Smooth muscle cell (in vitro differentiated cells): ENCODE data around the gene GALNT17. TPM values are rescaled to one million over a fixed set of nuclear protein-coding genes. Genes with fewer than 3 reads are reported as not detected.

Experiments
- DNase-seq: peaks from one replicate; lab custom pipeline; 2025; ENCODE audit not compliant: unreplicated experiment; lab: John Stamatoyannopoulos, UW
- H2AFZ ChIP-seq: fragments of 200-600 bp; sonication (generic); 2 replicates; pipeline ENCODE4 v1.6.0; 2016; ENCODE audit warnings: antibody characterized with exemption, low read depth, mild to moderate bottlenecking
- H3F3A ChIP-seq: fragments of 200-600 bp; sonication (generic); 2 replicates; pipeline ENCODE4 v1.6.0; 2017; ENCODE audit warnings: antibody characterized with exemption, low read depth
- H3K27ac ChIP-seq: fragments of 200-600 bp; sonication (generic); 2 replicates; pipeline ENCODE4 v1.5.1; 2016; ENCODE audit warnings: low read depth, mild to moderate bottlenecking
- H3K27me3 ChIP-seq: fragments of 200-600 bp; sonication (generic); 2 replicates; pipeline ENCODE4 v1.6.1; 2016; ENCODE audit warnings: low read depth, mild to moderate bottlenecking
- H3K36me3 ChIP-seq: fragments of 200-600 bp; sonication (generic); 2 replicates; pipeline ENCODE4 v1.5.1; 2016; ENCODE audit warnings: low read depth
- H3K4me1 ChIP-seq: fragments of 200-600 bp; sonication (generic); 2 replicates; pipeline ENCODE4 v1.5.1; 2016; ENCODE audit warnings: low read depth
- H3K4me2 ChIP-seq: fragments of 200-600 bp; sonication (generic); 2 replicates; pipeline ENCODE4 v1.6.0; 2016; ENCODE audit warnings: mild to moderate bottlenecking
- H3K4me3 ChIP-seq: fragments of 200-600 bp; sonication (generic); 2 replicates; pipeline ENCODE4 v1.5.1; 2016; ENCODE audit warnings: mild to moderate bottlenecking
- H3K79me2 ChIP-seq: fragments of 200-600 bp; sonication (generic); 2 replicates; pipeline ENCODE4 v1.6.0; 2016; ENCODE audit warnings: low read depth, mild to moderate bottlenecking
- H3K9ac ChIP-seq: fragments of 200-600 bp; sonication (generic); 2 replicates; pipeline ENCODE4 v1.6.0; 2016; ENCODE audit warnings: low read depth
- H3K9me3 ChIP-seq: fragments of 200-600 bp; sonication (generic); replicated peaks from 2 replicates; pipeline ENCODE4 v1.5.1; 2016; ENCODE audit warnings: low read depth
- H4K20me1 ChIP-seq: fragments of 200-600 bp; sonication (generic); 2 replicates; pipeline ENCODE4 v1.6.0; 2016; ENCODE audit warnings: low read depth
- CTCF ChIP-seq: fragments of 200-600 bp; sonication (generic); IDR thresholded peaks from 2 replicates; pipeline ENCODE4 v1.5.1; 2017; ENCODE audit warnings: borderline replicate concordance, mild to moderate bottlenecking, antibody characterized with exemption; ENCODE audit not compliant: insufficient read depth, poor library complexity, severe bottlenecking
- WGBS: methylation state at CpG from one replicate; pipeline ENCODE4 v1.1.7; 2016; ENCODE audit warnings: low lambda C conversion rate; 5-methylcytosine and 5-hydroxymethylcytosine counted together
- polyA plus RNA-seq: library from polyadenylated mRNA; unstranded; fragments of >200 nt; fragmentation: Nextera tagmentation; extraction: Ambion mirVana; gene quantifications from 2 replicates; pipeline ENCODE4 v1.2.1, GENCODE V29; 2016
- total RNA-seq: library from RNA; depleted of rRNA; stranded (reverse); fragments of >200 nt; gene quantifications from 2 replicates; pipeline ENCODE4 v1.2.3, GENCODE V29; 2014

Gene GALNT17
- total and polyA plus RNA-seq, 2 experiments from 2014 or later = 0.38 to 0.45 TPM

DNA sequence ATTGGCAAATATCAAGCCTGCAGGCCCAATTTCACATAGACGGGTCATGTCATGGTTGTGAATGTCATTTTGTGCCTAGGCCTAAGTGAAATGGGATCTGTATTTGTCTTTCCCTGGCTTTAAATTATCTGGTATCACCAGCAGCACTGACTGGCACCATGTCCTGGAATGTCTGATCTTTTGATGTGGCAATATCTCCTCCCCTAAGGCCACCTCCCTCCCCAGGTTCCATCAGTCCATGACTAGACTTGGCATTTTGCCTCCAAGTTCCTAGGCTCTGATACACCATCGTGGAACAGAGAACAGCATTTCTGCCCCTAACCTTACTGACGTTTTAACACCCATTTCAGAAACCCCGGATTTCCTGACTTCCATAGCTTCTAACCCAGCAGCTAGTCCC lies 513.9 kb downstream of the GALNT17 start:
- TF ChIP-seq CTCF = no peak
- DNase-seq = no peak
- Histone ChIP-seq H3K4me2 (no peak overlapping the region), H3K9me3 (no peaks in the 10 kb centered on the region), H3K36me3 (no peaks in the 10 kb centered on the region), H3K27ac (no peak overlapping the region), H3K79me2 (no peaks in the 10 kb centered on the region), H4K20me1 (no peaks in the 10 kb centered on the region), H3K27me3 (no peaks in the 10 kb centered on the region), H2AFZ (no peak overlapping the region), H3K4me1 (no peaks in the 10 kb centered on the region), H3K9ac (no peak overlapping the region), H3F3A (no peaks in the 10 kb centered on the region), H3K4me3 (no peak overlapping the region)
- whole genome bisulfite sequencing = 92% methylated on average over 4 of the region's 4 CpGs

GRCh38 chr7:71649812-71650211 lies 517.9 kb downstream of the GALNT17 start:
- H3K4me1 ChIP-seq = no peaks in the 10 kb centered on the region
- no peak for TF ChIP-seq CTCF
- H2AFZ ChIP-seq = no peak overlapping the region
- no peaks in the 10 kb centered on the region for H3K36me3 ChIP-seq
- 96% methylated on average over 1 of the region's 1 CpG for WGBS
- no peak overlapping the region for H3K4me2 ChIP-seq
- no peaks in the 10 kb centered on the region for H3K9me3 ChIP-seq
- no peaks in the 10 kb centered on the region for H4K20me1 ChIP-seq
- no peak overlapping the region for H3K9ac ChIP-seq
- no peak overlapping the region for H3K27ac ChIP-seq
- no peaks in the 10 kb centered on the region for H3K79me2 ChIP-seq
- H3K27me3 ChIP-seq = no peaks in the 10 kb centered on the region
- H3F3A ChIP-seq = no peaks in the 10 kb centered on the region
- no peak for DNase-seq
- H3K4me3 ChIP-seq = no peak overlapping the region

- Histone ChIP-seq H3K27me3 (no peaks in the 10 kb centered on the region), H3K79me2 (no peaks in the 10 kb centered on the region), H3K36me3 (no peaks in the 10 kb centered on the region), H4K20me1 (no peaks in the 10 kb centered on the region), H3K4me2 (no peak overlapping the region), H3F3A (no peaks in the 10 kb centered on the region), H2AFZ (no peak overlapping the region), H3K9me3 (no peaks in the 10 kb centered on the region), H3K4me3 (no peak overlapping the region), H3K9ac (no peak overlapping the region), H3K27ac (no peak overlapping the region), H3K4me1 (no peaks in the 10 kb centered on the region)
- TF ChIP-seq CTCF = no peak
- DNase-seq = no peak
- WGBS = 89% methylated on average over 2 of the region's 2 CpGs
These were observed 518.9 kb downstream of the GALNT17 start for GRCh38 chr7:71650653-71651337.

GRCh38 chr7:71652510-71652909 lies 520.6 kb downstream of the GALNT17 start:
- 73% methylated on average over 8 of the region's 8 CpGs for WGBS
- Histone ChIP-seq H3F3A (no peaks in the 10 kb centered on the region), H4K20me1 (no peaks in the 10 kb centered on the region), H3K27me3 (no peaks in the 10 kb centered on the region), H3K79me2 (no peaks in the 10 kb centered on the region), H3K36me3 (no peaks in the 10 kb centered on the region), H3K27ac (no peak overlapping the region), H3K4me1 (no peaks in the 10 kb centered on the region), H2AFZ (no peak overlapping the region), H3K4me3 (no peak overlapping the region), H3K4me2 (no peak overlapping the region), H3K9me3 (no peaks in the 10 kb centered on the region), H3K9ac (no peak overlapping the region)
- TF ChIP-seq CTCF = no peak
- DNase-seq = no peak
